GM12892 (cell line): ENCODE data around the gene KIAA0513.

Source experiments
- POLR2AphosphoS5 ChIP-seq: IDR thresholded peaks from 2 replicates; pipeline ENCODE4 v1.6.1; 2011; ENCODE audit warnings: low read depth, low read length, control low read depth
- TAF1 ChIP-seq: IDR thresholded peaks from 2 replicates; pipeline ENCODE4 v1.6.1; 2011; ENCODE audit warnings: low read depth, mild to moderate bottlenecking, control low read depth, low read length, borderline replicate concordance

DNA sequence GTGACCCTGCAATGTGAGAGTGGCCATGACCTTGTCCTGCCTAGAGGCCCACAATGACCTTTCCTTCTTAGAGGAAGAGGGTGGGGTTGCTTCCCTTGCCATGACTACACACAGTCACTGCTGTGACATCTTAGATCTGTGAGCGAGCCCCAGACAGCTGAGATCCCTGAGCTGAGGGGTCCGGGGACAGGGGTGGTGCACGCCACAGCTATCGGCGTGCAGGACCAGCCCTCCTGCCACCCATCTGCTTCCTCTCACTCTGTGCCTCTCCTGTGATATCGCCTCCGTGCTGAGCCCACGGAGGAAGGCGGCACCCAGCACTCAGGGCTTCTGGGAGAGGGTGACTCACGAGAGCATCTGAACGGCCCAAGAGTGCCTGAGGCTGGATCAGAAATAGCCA, 35.2 kb downstream of the KIAA0513 start:
- TF ChIP-seq POLR2AphosphoS5: no peak
- TF ChIP-seq TAF1: no peak
